ENCODE data around the gene PSMB9. TPM values are rescaled to one million over a fixed set of nuclear protein-coding genes. Genes with fewer than 3 reads are reported as not detected.
A peak's percentile ranks its signal among the peaks of the same experiment; 100 is the strongest.

The PSMB9 gene
- total RNA-seq, 1 donor from 2014 or later, result 14.2 TPM

- intact Hi-C loops (cut with DNase I), result loop anchor here (1.0 kb wide), 2 partner anchors 15 to 30 kb away; partner anchors contain the start of gene TAP1
- peak; percentile 99 for DNase-seq (ENCODE audit: low spot score)
Measured at GRCh38 chr6:32838114-32838958, 15.7 kb upstream of the PSMB9 start, which contains the start of gene TAP2. TSS of gene TAP2 (minus strand) at chr6:32838739. CDS start at chr6:32838233, 506 bp downstream.

- DNase-seq (ENCODE audit: low spot score), result no peak
- intact Hi-C loops (cut with DNase I), result no loop called here
Measured at GRCh38 chr6:32839356-32839755, 14.6 kb upstream of the PSMB9 start.

- intact Hi-C loops (cut with DNase I), result no loop called here
Measured at GRCh38 chr6:32840604-32841246, 13.3 kb upstream of the PSMB9 start.

GRCh38 chr6:32842021-32842650 lies 11.9 kb upstream of the PSMB9 start:
- intact Hi-C loops (cut with DNase I), result no loop called here
- no peak for DNase-seq (ENCODE audit: low spot score)

More at GRCh38 chr6:32840604-32841246, 13.3 kb upstream of the PSMB9 start:
- DNase-seq (ENCODE audit: low spot score), result no peak

GRCh38 chr6:32842690-32843089 lies 11.3 kb upstream of the PSMB9 start:
- DNase-seq (ENCODE audit: low spot score), result no peak
- intact Hi-C loops (cut with DNase I), result no loop called here

- intact Hi-C loops (cut with DNase I), result no loop called here
- no peak for DNase-seq (ENCODE audit: low spot score)
Measured at GRCh38 chr6:32843331-32843978, 10.5 kb upstream of the PSMB9 start.

GRCh38 chr6:32843979-32844838 lies 9.8 kb upstream of the PSMB9 start, which contains the start of gene PSMB8:
TSS of gene PSMB8 (minus strand) at chr6:32844047. CDS start at chr6:32843996, 51 bp downstream.
- intact Hi-C loops (cut with DNase I), result loop anchor here (1.0 kb wide), 1 partner anchor 9 kb away; the partner anchor contains the start of gene TAP1
- DNase-seq (ENCODE audit: low spot score), result peak; percentile 98

GRCh38 chr6:32844839-32845383 lies 9.1 kb upstream of the PSMB9 start:
- intact Hi-C loops (cut with DNase I), result loop anchor here (1.0 kb wide), 1 partner anchor 8 kb away; the partner anchor contains the start of gene TAP1
- DNase-seq (ENCODE audit: low spot score), result no peak

- intact Hi-C loops (cut with DNase I), result no loop called here
- peak; percentile 90 for DNase-seq (ENCODE audit: low spot score)
Measured at GRCh38 chr6:32845384-32845884, 8.6 kb upstream of the PSMB9 start.

- DNase-seq (ENCODE audit: low spot score), result no peak
Measured at GRCh38 chr6:32847004-32847403, 7.0 kb upstream of the PSMB9 start.

GRCh38 chr6:32847795-32848194 lies 6.2 kb upstream of the PSMB9 start:
- no peak for DNase-seq (ENCODE audit: low spot score)
- intact Hi-C loops (cut with DNase I), result no loop called here

More at GRCh38 chr6:32847004-32847403, 7.0 kb upstream of the PSMB9 start:
- intact Hi-C loops (cut with DNase I), result no loop called here

GRCh38 chr6:32849126-32849525 lies 4.9 kb upstream of the PSMB9 start:
- DNase-seq (ENCODE audit: low spot score), result no peak
- intact Hi-C loops (cut with DNase I), result no loop called here

GRCh38 chr6:32851025-32851424 lies 3.0 kb upstream of the PSMB9 start:
- DNase-seq (ENCODE audit: low spot score), result no peak
- intact Hi-C loops (cut with DNase I), result no loop called here

- DNase-seq (ENCODE audit: low spot score), result peak; percentile 81
- intact Hi-C loops (cut with DNase I), result loop anchor here (2.0 kb wide), 1 partner anchor 117 kb away; the partner anchor contains the start of gene BRD2
Measured at GRCh38 chr6:32852018-32852843, 1.8 kb upstream of the PSMB9 start.

GRCh38 chr6:32852844-32853540 lies 1.0 kb upstream of the PSMB9 start:
- DNase-seq (ENCODE audit: low spot score), result peak; percentile 80
- intact Hi-C loops (cut with DNase I), result loop anchor here (1.0 to 2.0 kb wide), 3 partner anchors 9 to 116 kb away; partner anchors contain the start of genes BRD2, PSMB8 and TAP2

- peak; percentile 85 for DNase-seq (ENCODE audit: low spot score)
- intact Hi-C loops (cut with DNase I), result no loop called here
Measured at GRCh38 chr6:32854376-32855178, 585 bp downstream of the PSMB9 start.
